ENCODE data around the gene YWHAG.

GRCh38 chr7:76303202-76304147, 55.3 kb downstream of the YWHAG start:
- peak; percentile 74 for TF ChIP-seq POLR2AphosphoS5 (IDR thresholded peaks at IDR 0.05)
- TF ChIP-seq CTCF (IDR thresholded peaks at IDR 0.05): no peak
